ENCODE measurements around the gene CENPO.

GRCh38 chr2:24863641-24864040, 70.4 kb downstream of the CENPO start:
- TF ChIP-seq CTCF (conservative IDR thresholded peaks at IDR 0.05) = no peak
- TF ChIP-seq ZFX (IDR thresholded peaks at IDR 0.05) = no peak

Measured in C4-2B (cell line).